RWPE2 (cell line): ENCODE data around the gene SEC23B.

Experiments
- ATAC-seq: fragments of 200-7000 bp; cut with Tn5 transposase; 3 replicates; pipeline ENCODE4 v1.9.1; 2021; ENCODE audit warnings: low read depth
- DNase-seq: peaks from one replicate; pipeline ENCODE4 v3.0.0-alpha.2; 2020; ENCODE audit warnings: low spot score
- H3K27ac ChIP-seq: fragments of 450-650 bp; 2 replicates; pipeline ENCODE4 v1.5.1; 2017; ENCODE audit warnings: mild to moderate bottlenecking; ENCODE audit not compliant: poor library complexity, severe bottlenecking
- H3K27me3 ChIP-seq: fragments of 250-450 bp; sonication (Bioruptor Pico); 2 replicates; pipeline ENCODE4 v1.5.1; 2021; ENCODE audit warnings: mild to moderate bottlenecking, moderate library complexity; ENCODE audit not compliant: insufficient read depth, poor library complexity, severe bottlenecking
- H3K36me3 ChIP-seq: fragments of 250-450 bp; sonication (Bioruptor Pico); 2 replicates; pipeline ENCODE4 v1.5.1; 2020; ENCODE audit warnings: low read depth, mild to moderate bottlenecking, moderate library complexity
- H3K4me1 ChIP-seq: fragments of 250-450 bp; sonication (Bioruptor Pico); 2 replicates; pipeline ENCODE4 v1.5.1; 2021; ENCODE audit warnings: mild to moderate bottlenecking, moderate library complexity; ENCODE audit not compliant: insufficient read depth, poor library complexity, severe bottlenecking
- H3K4me3 ChIP-seq: fragments of 250-450 bp; sonication (Bioruptor Pico); 2 replicates; pipeline ENCODE4 v1.5.1; 2021; ENCODE audit warnings: mild to moderate bottlenecking, moderate library complexity; ENCODE audit not compliant: severe bottlenecking
- H3K9me3 ChIP-seq: fragments of 250-450 bp; sonication (Bioruptor Pico); 2 replicates; pipeline ENCODE4 v1.5.1; 2021; ENCODE audit warnings: mild to moderate bottlenecking, moderate library complexity; ENCODE audit not compliant: severe bottlenecking
- CTCF ChIP-seq: fragments of 450-650 bp; IDR thresholded peaks from one replicate; pipeline ENCODE4 v1.5.1; 2017; ENCODE audit warnings: mild to moderate bottlenecking, moderate library complexity; ENCODE audit not compliant: poor library complexity, severe bottlenecking

Gene SEC23B

GRCh38 chr20:18477218-18477617, 30.5 kb upstream of the SEC23B start:
- H3K4me1 ChIP-seq: no peaks in the 10 kb centered on the region
- H3K9me3 ChIP-seq: no peaks in the 10 kb centered on the region
- TF ChIP-seq CTCF: no peak
- no peak overlapping the region for H3K4me3 ChIP-seq
- ATAC-seq: no peak
- H3K27ac ChIP-seq: no peak overlapping the region
- no peaks in the 10 kb centered on the region for H3K27me3 ChIP-seq
- peaks cover 87% of the 10 kb centered on the region for H3K36me3 ChIP-seq
- DNase-seq: no peak

- ATAC-seq: no peak
- DNase-seq: no peak
- no peak overlapping the region for H3K4me3 ChIP-seq
- H3K36me3 ChIP-seq: peaks cover 86% of the 10 kb centered on the region
- H3K27me3 ChIP-seq: no peaks in the 10 kb centered on the region
- H3K9me3 ChIP-seq: no peaks in the 10 kb centered on the region
- no peak for TF ChIP-seq CTCF
- no peaks in the 10 kb centered on the region for H3K4me1 ChIP-seq
- no peak overlapping the region for H3K27ac ChIP-seq
Measured at GRCh38 chr20:18477821-18478220, 29.9 kb upstream of the SEC23B start.

GRCh38 chr20:18481596-18481995, 26.1 kb upstream of the SEC23B start:
- TF ChIP-seq CTCF: no peak
- no peaks in the 10 kb centered on the region for H3K4me1 ChIP-seq
- H3K36me3 ChIP-seq: peaks cover 77% of the 10 kb centered on the region
- ATAC-seq (no peak), DNase-seq (no peak)
- no peak overlapping the region for H3K4me3 ChIP-seq
- H3K9me3 ChIP-seq: no peaks in the 10 kb centered on the region
- no peak overlapping the region for H3K27ac ChIP-seq
- no peaks in the 10 kb centered on the region for H3K27me3 ChIP-seq

- Histone ChIP-seq H3K36me3 (peaks cover 55% of the 10 kb centered on the region), H3K27ac (no peak overlapping the region), H3K4me3 (no peak overlapping the region), H3K9me3 (no peaks in the 10 kb centered on the region), H3K27me3 (no peaks in the 10 kb centered on the region), H3K4me1 (no peaks in the 10 kb centered on the region)
- no peak for TF ChIP-seq CTCF
- ATAC-seq: no peak
- no peak for DNase-seq
Measured at GRCh38 chr20:18488301-18488700, 19.4 kb upstream of the SEC23B start.

- Histone ChIP-seq H3K36me3 (peaks cover 4% of the 10 kb centered on the region), H3K9me3 (no peaks in the 10 kb centered on the region)
- no peak for DNase-seq
Measured at GRCh38 chr20:18496042-18496441, 11.7 kb upstream of the SEC23B start.

More at GRCh38 chr20:18496042-18496441, 11.7 kb upstream of the SEC23B start:
- TF ChIP-seq CTCF: no peak
- no peak overlapping the region for H3K27ac ChIP-seq
- H3K4me3 ChIP-seq: peak overlapping the region; percentile 81
- H3K27me3 ChIP-seq: no peaks in the 10 kb centered on the region
- peaks cover 3% of the 10 kb centered on the region for H3K4me1 ChIP-seq
- no peak for ATAC-seq
